K562 (cell line): ENCODE results near the gene MAB21L3. TPM values are rescaled to one million over a fixed set of nuclear protein-coding genes. Genes with fewer than 3 reads are reported as not detected.

Experiments
- BMI1 ChIP-seq: fragments of 150-350 bp; IDR thresholded peaks from 2 replicates; pipeline ENCODE4 v1.6.1; 2014; ENCODE audit warnings: low read length
- EP300 ChIP-seq: IDR thresholded peaks from 2 replicates; pipeline ENCODE4 v1.6.1; 2012; ENCODE audit warnings: low read length, improper control_type of control experiment
- FOSL1 ChIP-seq: fragments of 200-800 bp; sonication (Bioruptor generic); conservative IDR thresholded peaks from 2 replicates; pipeline ENCODE4 v1.6.1; 2016; ENCODE audit warnings: missing genetic modification characterization, missing compliant biosample characterization
- MAZ ChIP-seq, 2 experiments: fragments of 450-650 bp in 1 of 2; sonication (generic) in 1 of 2; formaldehyde crosslinking; IDR thresholded peaks in 1 of 2; conservative IDR thresholded peaks in 1 of 2; 2 replicates each; pipeline versions ENCODE4 v1.4.0 to v1.5.0; 2020; ENCODE audit warnings: mild to moderate bottlenecking in 1 of 2, missing genetic modification reagents in 1 of 2
- MGA ChIP-seq: fragments of 450-650 bp; IDR thresholded peaks from 2 replicates; pipeline ENCODE4 v1.6.1; 2016; ENCODE audit warnings: mild to moderate bottlenecking, moderate library complexity
- MLLT1 ChIP-seq, 2 experiments: fragments of 450-650 bp; IDR thresholded peaks; 2 replicates each; pipeline ENCODE4 v1.6.1; 2016
- NBN ChIP-seq: fragments of 450-650 bp; IDR thresholded peaks from 2 replicates; pipeline ENCODE4 v1.6.1; 2016; ENCODE audit warnings: low read depth, mild to moderate bottlenecking
- NFE2 ChIP-seq: IDR thresholded peaks from 2 replicates; pipeline ENCODE4 v1.6.1; 2014; ENCODE audit warnings: antibody characterized with exemption, low read depth
- NR1H2 ChIP-seq: sonication (generic); formaldehyde crosslinking; IDR thresholded peaks from 2 replicates; pipeline ENCODE4 v1.4.0; 2020; ENCODE audit warnings: mild to moderate bottlenecking, missing genetic modification reagents
- PHF20 ChIP-seq: fragments of 450-650 bp; IDR thresholded peaks from 2 replicates; pipeline ENCODE4 v1.6.1; 2018; ENCODE audit not compliant: partially characterized antibody
- POLR2B ChIP-seq: fragments of 450-650 bp; IDR thresholded peaks from 2 replicates; pipeline ENCODE4 v1.6.1; 2018; ENCODE audit warnings: low read depth; ENCODE audit not compliant: partially characterized antibody
- PTBP1 ChIP-seq: fragments of 200-400 bp; formaldehyde crosslinking; IDR thresholded peaks from 2 replicates; pipeline ENCODE4 v1.6.1; 2017; ENCODE audit warnings: low read depth, low read length
- SRSF7 ChIP-seq: fragments of 200-400 bp; formaldehyde crosslinking; optimal IDR thresholded peaks from 2 replicates; pipeline ENCODE3; 2017; ENCODE audit warnings: mild to moderate bottlenecking, low read depth, low read length
- STAT5A ChIP-seq: IDR thresholded peaks from 2 replicates; pipeline ENCODE4 v1.6.1; 2012; ENCODE audit warnings: low read length, inconsistent platforms, borderline replicate concordance
- ZFPM2 ChIP-seq: fragments of 250-450 bp; sonication (Bioruptor Pico); IDR thresholded peaks from 2 replicates; pipeline ENCODE4 v1.5.1; 2022; ENCODE audit warnings: mild to moderate bottlenecking
- ZNF232 ChIP-seq: sonication (generic); formaldehyde crosslinking; IDR thresholded peaks from 2 replicates; pipeline ENCODE4 v1.8.0; 2022; ENCODE audit warnings: mild to moderate bottlenecking, missing genetic modification reagents
- ZNF785 ChIP-seq: fragments of 250-450 bp; sonication (Bioruptor Pico); IDR thresholded peaks from 2 replicates; pipeline ENCODE4 v1.4.0; 2020; ENCODE audit warnings: mild to moderate bottlenecking
- ZNF79 ChIP-seq: fragments of 250-450 bp; sonication (Bioruptor Pico); IDR thresholded peaks from 2 replicates; pipeline ENCODE4 v1.4.0; 2020; ENCODE audit warnings: low read depth, mild to moderate bottlenecking, moderate library complexity
- polyA plus RNA-seq, 8 experiments: library from polyadenylated mRNA; depleted of rRNA in 4 of 8; stranded (reverse) in 5 of 8; unstranded in 3 of 8; fragments of >200 nt; fragmentation: Nextera tagmentation in 2 of 8; fragmentation: Illumina TruSeq in 1 of 8; extraction: Ambion mirVana in 2 of 8; extraction: Trizol in 1 of 8; gene quantifications; 2 replicates each; pipeline versions ENCODE4 v1.2.1 to v1.2.3, GENCODE V29; 2011 to 2014; ENCODE audit warnings: inconsistent platforms in 1 of 8, missing spikeins in 1 of 8
- total RNA-seq, 7 experiments: library from RNA; depleted of rRNA in 6 of 7; stranded (reverse); fragments of >200 nt in 6 of 7; fragmentation: Illumina TruSeq in 2 of 7; extraction: Trizol in 2 of 7; gene quantifications; 2 replicates each; pipeline versions ENCODE4 v1.2.1 to v1.2.3, GENCODE V29; 2011 to 2021; ENCODE audit warnings: low replicate concordance in 1 of 7

The MAB21L3 gene
- total and polyA plus RNA-seq, 9 of the 15 experiments (the other 6 are each of a cell fraction or from before 2014, with no cell fraction given): not detected

- TF ChIP-seq PTBP1: no peak
- TF ChIP-seq PHF20: no peak
- TF ChIP-seq MGA: peak; percentile 42
- no peak for TF ChIP-seq STAT5A
- TF ChIP-seq NBN: no peak
- TF ChIP-seq ZNF79: no peak
- 0 out of 4 replicates have a peak, but pooled peaks of 1 of the 2 experiments have one; percentile 27 for TF ChIP-seq MAZ (CRISPR knock-in tag; conservative IDR thresholded peaks at IDR 0.05 in 1 of 2, IDR thresholded peaks at IDR 0.05 in 1 of 2)
- 0 out of 2 replicates have a peak, but pooled peaks have one; percentile 45 for TF ChIP-seq NR1H2
- TF ChIP-seq ZFPM2: no peak
- TF ChIP-seq EP300: no peak
- TF ChIP-seq ZNF785: no peak
- no peak for TF ChIP-seq BMI1
- TF ChIP-seq POLR2B: no peak
- no peak for TF ChIP-seq ZNF232 (CRISPR knock-in tag)
- no peak for TF ChIP-seq SRSF7
- no peak for TF ChIP-seq NFE2
- no peak for TF ChIP-seq MLLT1 (IDR thresholded peaks at IDR 0.05)
- no peak for TF ChIP-seq FOSL1 (tag)
Measured at GRCh38 chr1:116167625-116168276, 56.6 kb downstream of the MAB21L3 start (continued).
